ENCODE results near the gene VAV3. TPM values are rescaled to one million over a fixed set of nuclear protein-coding genes. Genes with fewer than 3 reads are reported as not detected.

The VAV3 gene
- total and polyA plus RNA-seq, 9 donors = 3.1 to 5.5 (median 4.1) TPM

DNA sequence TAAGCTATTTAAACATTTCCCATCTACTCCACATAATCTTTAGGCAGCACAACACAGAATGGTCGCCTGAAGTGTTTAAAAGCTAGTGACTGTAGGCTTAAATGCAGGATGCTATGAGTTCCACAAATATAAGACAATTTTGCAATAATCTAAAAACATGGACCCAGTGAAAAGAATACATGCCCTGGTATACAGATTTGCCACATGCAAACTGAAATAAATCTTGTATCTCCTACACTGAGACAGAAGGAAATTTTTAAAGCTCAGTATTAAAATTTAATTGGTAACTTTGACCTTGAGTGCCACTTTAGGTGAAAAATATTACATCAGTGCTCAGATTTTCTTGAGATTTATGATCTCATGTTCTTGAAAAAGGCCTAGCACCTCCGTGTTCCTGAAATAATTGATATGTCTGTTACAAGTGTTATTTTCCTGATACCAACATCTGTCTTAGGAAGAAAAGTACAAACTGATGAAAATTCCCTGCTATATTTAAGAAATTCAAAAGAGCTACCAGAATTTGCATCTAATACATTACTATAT is 285.5 kb downstream of the VAV3 start:
- DNase-seq = no peak
- peaks cover 2% of the 10 kb centered on the region for H3K9me3 ChIP-seq (replicated peaks; ENCODE audit: control insufficient read depth, low read depth, low read length)
- H3K4me1 ChIP-seq (ENCODE audit: control insufficient read depth, insufficient read depth, low read length) = no peaks in the 10 kb centered on the region
- H3K27me3 ChIP-seq (ENCODE audit: control insufficient read depth, insufficient read depth, low read length) = no peaks in the 10 kb centered on the region
- H3K27ac ChIP-seq (ENCODE audit: low read length) = no peak overlapping the region
- H3K4me3 ChIP-seq (ENCODE audit: low read length) = no peak overlapping the region
- WGBS (ENCODE audit: insufficient coverage) = no CpG with 5 or more reads among the region's 2 CpGs
- no peaks in the 10 kb centered on the region for H3K36me3 ChIP-seq (ENCODE audit: control insufficient read depth, insufficient read depth, low read length)

DNA sequence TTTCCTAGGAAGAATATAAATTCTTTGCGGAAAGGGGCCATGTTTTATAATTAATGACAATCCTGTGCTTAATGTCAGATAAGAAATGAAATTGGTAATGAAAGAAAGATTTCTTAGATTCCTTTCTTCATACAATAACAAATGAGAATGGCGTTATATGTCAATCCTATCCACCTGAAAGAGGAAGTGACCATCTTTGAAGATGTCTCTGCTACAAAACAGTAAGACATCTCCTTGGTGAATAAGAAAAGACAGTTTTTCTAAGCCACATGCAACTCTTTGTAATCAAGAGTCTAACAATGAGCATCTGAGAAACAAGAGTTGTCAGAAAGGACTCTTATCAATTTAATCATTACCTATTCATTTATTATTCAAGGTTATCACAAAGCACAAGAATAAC is 286.0 kb downstream of the VAV3 start:
- DNase-seq = no peak
- Histone ChIP-seq H3K4me3 (ENCODE audit: low read length) (no peak overlapping the region), H3K4me1 (ENCODE audit: control insufficient read depth, insufficient read depth, low read length) (no peaks in the 10 kb centered on the region), H3K9me3 (replicated peaks; ENCODE audit: control insufficient read depth, low read depth, low read length) (peaks cover 2% of the 10 kb centered on the region), H3K27me3 (ENCODE audit: control insufficient read depth, insufficient read depth, low read length) (no peaks in the 10 kb centered on the region), H3K27ac (ENCODE audit: low read length) (no peak overlapping the region), H3K36me3 (ENCODE audit: control insufficient read depth, insufficient read depth, low read length) (no peaks in the 10 kb centered on the region)
- no CpG with 5 or more reads among the region's 2 CpGs for WGBS (ENCODE audit: insufficient coverage)

DNA sequence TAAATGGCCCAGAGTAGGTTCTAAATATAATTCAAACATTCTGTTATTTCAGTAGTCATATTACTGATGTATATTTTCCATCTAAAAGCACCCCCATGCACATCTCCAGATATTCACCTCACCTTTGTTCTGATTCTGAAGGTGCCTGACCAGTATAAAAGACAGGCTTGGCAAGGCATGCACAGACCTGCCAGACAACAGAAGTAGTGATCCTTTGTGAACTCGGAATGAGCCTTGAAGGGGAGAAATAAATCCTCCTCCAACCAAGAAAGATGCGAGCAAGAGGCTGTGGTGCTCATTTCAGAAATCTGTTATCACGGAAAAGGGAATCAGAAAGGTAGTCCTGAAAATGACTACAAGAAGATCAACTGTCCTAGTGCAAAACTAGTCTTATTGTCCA is 287.3 kb downstream of the VAV3 start:
- Histone ChIP-seq H3K36me3 (ENCODE audit: control insufficient read depth, insufficient read depth, low read length) (no peaks in the 10 kb centered on the region), H3K27me3 (ENCODE audit: control insufficient read depth, insufficient read depth, low read length) (no peaks in the 10 kb centered on the region), H3K9me3 (replicated peaks; ENCODE audit: control insufficient read depth, low read depth, low read length) (peaks cover 2% of the 10 kb centered on the region), H3K27ac (ENCODE audit: low read length) (no peak overlapping the region), H3K4me1 (ENCODE audit: control insufficient read depth, insufficient read depth, low read length) (no peaks in the 10 kb centered on the region), H3K4me3 (ENCODE audit: low read length) (no peak overlapping the region)
- DNase-seq = no peak
- WGBS (ENCODE audit: insufficient coverage) = no CpG with 5 or more reads among the region's 3 CpGs

GRCh38 chr1:107674486-107674885 is 290.5 kb downstream of the VAV3 start:
- Histone ChIP-seq H3K27me3 (ENCODE audit: control insufficient read depth, insufficient read depth, low read length) (no peaks in the 10 kb centered on the region), H3K4me1 (ENCODE audit: control insufficient read depth, insufficient read depth, low read length) (no peaks in the 10 kb centered on the region), H3K36me3 (ENCODE audit: control insufficient read depth, insufficient read depth, low read length) (no peaks in the 10 kb centered on the region), H3K4me3 (ENCODE audit: low read length) (no peak overlapping the region), H3K27ac (ENCODE audit: low read length) (no peak overlapping the region), H3K9me3 (replicated peaks; ENCODE audit: control insufficient read depth, low read depth, low read length) (peaks cover 2% of the 10 kb centered on the region)
- DNase-seq = no peak
- WGBS (ENCODE audit: insufficient coverage) = no CpG with 5 or more reads among the region's 1 CpG

DNA sequence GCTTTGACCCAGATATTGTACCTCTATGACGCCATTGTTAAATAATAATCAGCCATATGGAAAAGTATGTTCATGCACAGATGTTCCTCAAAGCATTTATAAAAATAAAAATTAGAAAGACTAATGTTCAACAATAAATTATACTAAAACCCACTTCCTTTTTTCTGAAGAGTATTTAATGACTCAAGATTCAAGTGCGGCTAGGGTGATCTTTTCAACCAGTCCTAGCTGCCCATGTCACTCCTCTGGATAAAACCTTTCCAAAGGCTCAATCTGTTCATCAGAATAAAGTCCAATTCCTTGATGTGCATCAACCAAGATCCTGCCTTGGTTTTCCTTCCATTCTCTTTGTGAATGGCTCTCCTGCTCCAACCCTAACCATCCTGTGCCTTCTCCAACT is 292.0 kb downstream of the VAV3 start:
- Histone ChIP-seq H3K27me3 (ENCODE audit: control insufficient read depth, insufficient read depth, low read length) (no peaks in the 10 kb centered on the region), H3K4me1 (ENCODE audit: control insufficient read depth, insufficient read depth, low read length) (no peaks in the 10 kb centered on the region), H3K4me3 (ENCODE audit: low read length) (no peak overlapping the region), H3K9me3 (replicated peaks; ENCODE audit: control insufficient read depth, low read depth, low read length) (peaks cover 2% of the 10 kb centered on the region), H3K27ac (ENCODE audit: low read length) (no peak overlapping the region), H3K36me3 (ENCODE audit: control insufficient read depth, insufficient read depth, low read length) (no peaks in the 10 kb centered on the region)
- WGBS (ENCODE audit: insufficient coverage) = no CpG with 5 or more reads among the region's 2 CpGs
- no peak for DNase-seq

- 83% methylated on average over 1 of the region's 5 CpGs for WGBS (ENCODE audit: insufficient coverage)
- no peak for DNase-seq
- Histone ChIP-seq H3K36me3 (ENCODE audit: control insufficient read depth, insufficient read depth, low read length) (no peaks in the 10 kb centered on the region), H3K4me3 (ENCODE audit: low read length) (no peak overlapping the region), H3K27ac (ENCODE audit: low read length) (no peak overlapping the region), H3K4me1 (ENCODE audit: control insufficient read depth, insufficient read depth, low read length) (no peaks in the 10 kb centered on the region), H3K9me3 (replicated peaks; ENCODE audit: control insufficient read depth, low read depth, low read length) (peaks cover 2% of the 10 kb centered on the region), H3K27me3 (ENCODE audit: control insufficient read depth, insufficient read depth, low read length) (no peaks in the 10 kb centered on the region)
Observed at GRCh38 chr1:107670397-107671040, 294.5 kb downstream of the VAV3 start.

DNA sequence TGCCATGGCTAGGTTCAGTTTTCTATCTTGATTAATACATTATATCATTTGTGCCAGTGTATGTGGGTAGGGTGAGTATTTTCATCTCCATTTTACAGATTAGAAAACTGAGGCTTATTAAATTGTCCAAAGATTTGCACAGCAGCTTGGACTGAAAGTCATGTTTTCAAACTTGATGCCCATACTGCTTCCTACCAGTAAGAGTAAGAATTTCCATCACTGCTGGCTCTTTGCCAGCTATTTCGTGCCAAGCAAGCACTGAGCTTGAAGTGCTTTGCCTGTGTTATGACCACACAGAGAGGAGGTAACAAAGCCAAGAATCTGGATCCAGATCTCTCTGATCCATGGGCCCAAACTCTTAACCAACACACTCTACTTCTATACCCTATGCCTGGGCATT is 295.0 kb downstream of the VAV3 start:
- H3K27ac ChIP-seq (ENCODE audit: low read length) = no peak overlapping the region
- no peak overlapping the region for H3K4me3 ChIP-seq (ENCODE audit: low read length)
- WGBS (ENCODE audit: insufficient coverage) = 17% methylated on average over 1 of the region's 1 CpG
- DNase-seq = peak; percentile 47
- peaks cover 2% of the 10 kb centered on the region for H3K9me3 ChIP-seq (replicated peaks; ENCODE audit: control insufficient read depth, low read depth, low read length)
- no peaks in the 10 kb centered on the region for H3K27me3 ChIP-seq (ENCODE audit: control insufficient read depth, insufficient read depth, low read length)
- no peaks in the 10 kb centered on the region for H3K36me3 ChIP-seq (ENCODE audit: control insufficient read depth, insufficient read depth, low read length)
- H3K4me1 ChIP-seq (ENCODE audit: control insufficient read depth, insufficient read depth, low read length) = no peaks in the 10 kb centered on the region

DNA sequence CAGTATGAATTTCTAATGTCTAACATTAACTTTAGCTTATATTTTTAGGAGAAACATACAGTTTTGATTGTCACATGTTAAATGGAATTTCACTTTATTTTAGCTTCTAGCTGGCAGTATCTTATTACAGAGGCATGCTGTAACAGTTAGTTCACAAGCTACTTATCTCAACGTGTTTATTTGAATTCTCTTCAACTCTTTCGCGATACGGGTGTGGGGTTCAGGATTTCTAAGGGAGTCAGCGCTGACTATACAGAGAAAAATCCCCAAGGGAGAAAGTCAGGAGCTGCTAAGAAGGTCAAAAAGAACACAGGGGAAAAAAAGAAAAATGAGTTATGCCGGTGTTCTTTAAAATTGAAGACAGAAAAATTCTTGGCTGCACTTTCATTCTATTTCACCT is 296.2 kb downstream of the VAV3 start:
- Histone ChIP-seq H3K27me3 (ENCODE audit: control insufficient read depth, insufficient read depth, low read length) (no peaks in the 10 kb centered on the region), H3K36me3 (ENCODE audit: control insufficient read depth, insufficient read depth, low read length) (no peaks in the 10 kb centered on the region), H3K4me3 (ENCODE audit: low read length) (no peak overlapping the region), H3K9me3 (replicated peaks; ENCODE audit: control insufficient read depth, low read depth, low read length) (no peaks in the 10 kb centered on the region), H3K4me1 (ENCODE audit: control insufficient read depth, insufficient read depth, low read length) (no peaks in the 10 kb centered on the region), H3K27ac (ENCODE audit: low read length) (no peak overlapping the region)
- DNase-seq = peak; percentile 7
- no CpG with 5 or more reads among the region's 6 CpGs for WGBS (ENCODE audit: insufficient coverage)

DNA sequence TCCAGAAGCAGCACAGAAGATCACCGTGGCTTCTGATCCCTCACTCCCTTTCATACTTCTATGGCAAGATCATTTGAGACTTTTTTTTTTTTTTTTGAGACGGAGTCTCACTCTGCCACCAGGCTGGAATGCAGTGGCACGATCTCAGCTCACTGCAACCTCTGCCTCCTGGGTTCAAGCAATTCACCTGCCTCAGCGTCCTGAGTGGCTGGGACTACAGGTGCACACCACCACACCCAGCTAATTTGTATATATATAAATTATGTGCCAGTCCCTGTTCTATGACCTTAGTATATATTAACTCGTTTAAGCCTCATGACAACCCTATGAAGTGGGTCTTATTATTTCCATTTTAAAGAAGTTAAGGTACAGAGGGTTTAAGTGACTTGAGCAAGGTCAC is 298.5 kb downstream of the VAV3 start:
- no peaks in the 10 kb centered on the region for H3K9me3 ChIP-seq (replicated peaks; ENCODE audit: control insufficient read depth, low read depth, low read length)
- H3K36me3 ChIP-seq (ENCODE audit: control insufficient read depth, insufficient read depth, low read length) = no peaks in the 10 kb centered on the region
- H3K4me1 ChIP-seq (ENCODE audit: control insufficient read depth, insufficient read depth, low read length) = no peaks in the 10 kb centered on the region
- H3K27me3 ChIP-seq (ENCODE audit: control insufficient read depth, insufficient read depth, low read length) = no peaks in the 10 kb centered on the region
- DNase-seq = no peak
- H3K4me3 ChIP-seq (ENCODE audit: low read length) = no peak overlapping the region
- no peak overlapping the region for H3K27ac ChIP-seq (ENCODE audit: low read length)
- WGBS (ENCODE audit: insufficient coverage) = 100% methylated on average over 1 of the region's 5 CpGs

DNA sequence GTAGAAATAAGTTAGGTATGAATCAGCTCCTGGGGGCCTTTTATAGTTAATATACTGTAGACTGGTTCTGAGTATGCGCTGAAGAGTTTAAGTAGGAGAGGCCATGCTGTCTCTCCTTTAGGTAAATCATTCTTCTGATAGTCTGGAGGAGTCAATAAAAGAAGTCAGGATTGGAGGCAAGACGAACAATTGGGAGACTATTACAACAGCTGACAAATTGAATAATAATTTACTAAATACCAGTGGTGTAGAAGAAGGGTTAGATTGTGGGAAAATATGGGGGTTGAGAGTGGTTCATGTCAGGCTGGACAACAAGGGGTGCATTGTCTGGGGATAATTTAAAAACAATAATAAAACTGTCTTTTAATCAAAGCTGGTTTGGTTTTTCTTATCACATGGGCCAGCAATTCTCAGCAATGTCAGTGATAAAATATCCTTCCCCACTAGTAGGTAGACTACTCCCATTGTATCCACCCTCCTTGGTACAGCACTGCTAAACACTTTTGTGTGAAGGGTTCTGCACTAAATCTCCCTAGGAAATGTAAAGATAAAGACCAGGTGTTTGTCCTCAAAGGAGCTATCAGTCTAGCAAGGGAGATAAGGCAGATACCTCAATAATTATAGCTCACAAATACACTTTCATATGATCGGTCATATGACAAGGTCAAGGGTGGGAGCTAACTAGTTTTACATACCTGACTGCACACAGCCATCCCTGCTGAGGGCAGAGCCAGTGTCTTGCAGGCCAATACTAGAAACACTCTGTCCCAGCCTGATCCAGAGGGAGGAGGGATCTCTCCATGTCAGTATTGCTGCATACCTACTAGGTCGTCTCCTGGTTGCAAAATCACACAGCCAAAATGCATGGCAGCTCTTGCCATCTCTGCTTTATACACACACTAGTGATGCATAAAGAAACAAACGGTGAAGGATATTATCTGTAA is 299.7 kb downstream of the VAV3 start:
- Histone ChIP-seq H3K4me3 (ENCODE audit: low read length) (no peak overlapping the region), H3K4me1 (ENCODE audit: control insufficient read depth, insufficient read depth, low read length) (no peaks in the 10 kb centered on the region), H3K9me3 (replicated peaks; ENCODE audit: control insufficient read depth, low read depth, low read length) (no peaks in the 10 kb centered on the region), H3K27me3 (ENCODE audit: control insufficient read depth, insufficient read depth, low read length) (no peaks in the 10 kb centered on the region), H3K36me3 (ENCODE audit: control insufficient read depth, insufficient read depth, low read length) (no peaks in the 10 kb centered on the region), H3K27ac (ENCODE audit: low read length) (no peak overlapping the region)
- no peak for DNase-seq
- 80% methylated on average over 1 of the region's 5 CpGs for WGBS (ENCODE audit: insufficient coverage)
